Chondrocyte (in vitro differentiated cells): ENCODE measurements around the gene COG8. TPM values are rescaled to one million over a fixed set of nuclear protein-coding genes. Genes with fewer than 3 reads are reported as not detected.
"Not testable (repeated sequence)": the region's sequence is repeated elsewhere in the genome, so short reads cannot be mapped to it uniquely, and the experiment has no call there.

Source experiments
- DNase-seq: peaks from one replicate; pipeline ENCODE4 v3.0.0; 2021; ENCODE audit warnings: mixed read lengths, low spot score
- H3K27ac Mint-ChIP-seq: one replicate; pipeline ENCODE4 v1.8.0; 2021; ENCODE audit warnings: mild to moderate bottlenecking, moderate library complexity, mixed read lengths; ENCODE audit not compliant: unreplicated experiment
- H3K27me3 Mint-ChIP-seq: 2 replicates; pipeline ENCODE4 v1.8.0; 2021; ENCODE audit warnings: low read depth, mixed read lengths
- H3K36me3 Mint-ChIP-seq: 2 replicates; pipeline ENCODE4 v1.8.0; 2021; ENCODE audit warnings: low read depth, mixed read lengths
- H3K4me1 Mint-ChIP-seq: 2 replicates; pipeline ENCODE4 v1.8.0; 2021; ENCODE audit warnings: low read depth, mild to moderate bottlenecking, mixed read lengths
- H3K4me3 Mint-ChIP-seq: one replicate; pipeline ENCODE4 v1.8.0; 2021; ENCODE audit warnings: mild to moderate bottlenecking, moderate library complexity, mixed read lengths; ENCODE audit not compliant: unreplicated experiment
- H3K9me3 Mint-ChIP-seq: 2 replicates; pipeline ENCODE4 v1.8.0; 2021; ENCODE audit warnings: low read depth, mixed read lengths
- CTCF ChIP-seq: fragments of 200-600 bp; sonication (generic); IDR thresholded peaks from 2 replicates; pipeline ENCODE4 v1.5.0; 2021; ENCODE audit warnings: antibody characterized with exemption, mild to moderate bottlenecking, moderate library complexity
- total RNA-seq: library from RNA; stranded (reverse); gene quantifications from 3 replicates; pipeline ENCODE4 v1.2.1, GENCODE V29; 2021

Gene COG8
- total RNA-seq, 1 donor from 2014 or later: 36.8 TPM

GRCh38 chr16:69363281-69363717 is 23.9 kb upstream of the COG8 start:
- no peak overlapping the region for H3K4me3 Mint-ChIP-seq
- no peaks in the 10 kb centered on the region for H3K4me1 Mint-ChIP-seq
- no peaks in the 10 kb centered on the region for H3K9me3 Mint-ChIP-seq
- no peaks in the 10 kb centered on the region for H3K27me3 Mint-ChIP-seq
- no peak for TF ChIP-seq CTCF
- no peak overlapping the region for H3K27ac Mint-ChIP-seq
- H3K36me3 Mint-ChIP-seq: peaks cover 24% of the 10 kb centered on the region
- no peak for DNase-seq

DNA sequence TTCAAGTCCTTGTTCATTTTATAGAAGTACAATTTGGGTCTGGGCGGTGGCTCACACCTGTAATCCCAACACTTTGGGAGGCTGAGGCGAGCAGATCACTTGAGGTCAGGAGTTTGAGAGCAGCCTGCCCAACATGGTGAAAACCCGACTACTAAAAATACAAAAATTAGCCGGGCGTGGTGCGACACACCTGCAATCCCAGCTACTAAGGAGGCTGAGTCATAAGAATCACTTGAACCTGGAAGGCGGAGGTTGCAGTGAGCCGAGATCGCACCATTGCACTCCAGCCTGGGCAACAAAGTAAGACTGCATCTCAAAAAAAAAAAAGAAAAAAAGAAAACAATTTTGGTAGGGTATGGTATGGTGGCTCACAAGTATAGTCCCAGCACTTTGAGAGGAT is 20.7 kb upstream of the COG8 start:
- not testable (repeated sequence) for H3K4me1 Mint-ChIP-seq, H3K27me3 Mint-ChIP-seq, H3K27ac Mint-ChIP-seq, H3K4me3 Mint-ChIP-seq, H3K9me3 Mint-ChIP-seq, DNase-seq
- H3K36me3 Mint-ChIP-seq: peaks cover 13% of the 10 kb centered on the region

GRCh38 chr16:69351309-69352027 is 12.1 kb upstream of the COG8 start, which contains the start of gene TMED6:
Gene TMED6 (minus strand): TSS chr16:69351786. CDS start chr16:69351753, 33 bp downstream.
- no peak for DNase-seq
- Mint-ChIP-seq H3K4me3 (no peak within 1 kb of the TSS), H3K4me1 (no peaks in the 10 kb centered on the region), H3K9me3 (no peaks in the 10 kb centered on the region), H3K27me3 (no peaks in the 10 kb centered on the region), H3K27ac (no peak within 1 kb of the TSS), H3K36me3 (peaks cover 8% of the 10 kb centered on the region)
- TF ChIP-seq CTCF: no peak

- Mint-ChIP-seq H3K36me3 (peaks cover 4% of the 10 kb centered on the region), H3K4me1 (no peaks in the 10 kb centered on the region), H3K4me3 (no peak overlapping the region), H3K27me3 (no peaks in the 10 kb centered on the region), H3K27ac (no peak overlapping the region), H3K9me3 (no peaks in the 10 kb centered on the region)
- no peak for TF ChIP-seq CTCF
- no peak for DNase-seq
Measured at GRCh38 chr16:69350536-69351133, 11.3 kb upstream of the COG8 start.

- Mint-ChIP-seq H3K9me3 (no peaks in the 10 kb centered on the region), H3K4me1 (no peaks in the 10 kb centered on the region), H3K27me3 (no peaks in the 10 kb centered on the region), H3K4me3 (no peak overlapping the region), H3K36me3 (peaks cover 4% of the 10 kb centered on the region), H3K27ac (no peak overlapping the region)
- TF ChIP-seq CTCF: no peak
- DNase-seq: no peak
Measured at GRCh38 chr16:69349536-69349935, 10.2 kb upstream of the COG8 start.
